GM23248 (cell line): ENCODE data around the gene ANO2. TPM values are rescaled to one million over a fixed set of nuclear protein-coding genes. Genes with fewer than 3 reads are reported as not detected.

Source experiments
- DNase-seq: peaks from one replicate; pipeline ENCODE4 v3.0.0-alpha.2; 2015
- H2AFZ ChIP-seq: fragments of 200-600 bp; sonication (generic); 2 replicates; pipeline ENCODE4 v1.6.1; 2016; ENCODE audit warnings: antibody characterized with exemption
- H3F3A ChIP-seq: fragments of 200-600 bp; sonication (generic); 2 replicates; pipeline ENCODE4 v1.6.1; 2016; ENCODE audit warnings: mild to moderate bottlenecking, antibody characterized with exemption, mixed run types; ENCODE audit not compliant: insufficient read depth
- H3K27ac ChIP-seq: fragments of 200-600 bp; sonication (generic); 2 replicates; pipeline ENCODE4 v1.5.1; 2016; ENCODE audit warnings: mild to moderate bottlenecking
- H3K27me3 ChIP-seq: fragments of 200-600 bp; sonication (generic); replicated peaks from 2 replicates; pipeline ENCODE4 v1.6.1; 2016; ENCODE audit warnings: mild to moderate bottlenecking; ENCODE audit not compliant: insufficient read depth
- H3K36me3 ChIP-seq: fragments of 200-600 bp; sonication (generic); 2 replicates; pipeline ENCODE4 v1.6.1; 2016; ENCODE audit warnings: low read depth, mild to moderate bottlenecking
- H3K4me1 ChIP-seq: fragments of 200-600 bp; sonication (generic); 2 replicates; pipeline ENCODE4 v1.6.1; 2016; ENCODE audit warnings: mild to moderate bottlenecking; ENCODE audit not compliant: insufficient read depth
- H3K4me2 ChIP-seq: fragments of 200-600 bp; sonication (generic); one replicate; pipeline ENCODE4 v1.6.1; 2016; ENCODE audit warnings: mild to moderate bottlenecking; ENCODE audit not compliant: unreplicated experiment
- H3K4me3 ChIP-seq: fragments of 200-600 bp; sonication (generic); 2 replicates; pipeline ENCODE4 v1.5.1; 2016; ENCODE audit warnings: mild to moderate bottlenecking
- H3K79me2 ChIP-seq: fragments of 200-600 bp; sonication (generic); 2 replicates; pipeline ENCODE4 v1.6.1; 2016; ENCODE audit warnings: mild to moderate bottlenecking; ENCODE audit not compliant: insufficient read depth
- H3K9ac ChIP-seq: fragments of 200-600 bp; sonication (generic); 2 replicates; pipeline ENCODE4 v1.6.1; 2016; ENCODE audit warnings: mild to moderate bottlenecking
- H3K9me2 ChIP-seq: fragments of 200-600 bp; sonication (generic); 2 replicates; pipeline ENCODE4 v1.6.1; 2016; ENCODE audit warnings: mixed run types, mild to moderate bottlenecking, moderate library complexity; ENCODE audit not compliant: insufficient read depth
- H3K9me3 ChIP-seq: fragments of 200-600 bp; sonication (generic); one replicate; pipeline ENCODE4 v1.6.1; 2017; ENCODE audit warnings: low read depth
- H4K20me1 ChIP-seq: fragments of 200-600 bp; sonication (generic); 2 replicates; pipeline ENCODE4 v1.6.0; 2016; ENCODE audit not compliant: insufficient read depth
- EZH2 ChIP-seq: fragments of 200-600 bp; sonication (generic); IDR thresholded peaks from 2 replicates; pipeline ENCODE4 v1.6.1; 2018; ENCODE audit warnings: antibody characterized with exemption, mild to moderate bottlenecking; ENCODE audit not compliant: insufficient read depth, poor library complexity, severe bottlenecking
- EZH2phosphoT487 ChIP-seq: fragments of 200-600 bp; sonication (generic); IDR thresholded peaks from 2 replicates; pipeline ENCODE4 v1.6.1; 2018; ENCODE audit warnings: antibody characterized with exemption, moderate library complexity, mild to moderate bottlenecking, low read depth; ENCODE audit not compliant: insufficient read depth
- WGBS, 2 experiments: methylation state at CpG; one replicate each; pipeline ENCODE4 v1.1.6; 2015 to 2017; ENCODE audit warnings: low lambda C conversion rate in 2 of 2, low coverage in 1 of 2; ENCODE audit errors: missing lambda C conversion rate in 2 of 2; 5-methylcytosine and 5-hydroxymethylcytosine counted together
- in situ Hi-C: fragments of 300-500 bp; cut with MboI; formaldehyde crosslinking; loops from 2 replicates; pipeline ENCODE4 v1.15.0; 2020
- polyA plus RNA-seq: library from polyadenylated mRNA; unstranded; fragments of >200 nt; fragmentation: Nextera tagmentation; extraction: Ambion mirVana; gene quantifications from 2 replicates; pipeline ENCODE4 v1.2.1, GENCODE V29; 2016
- total RNA-seq: library from RNA; depleted of rRNA; stranded (reverse); fragments of >200 nt; shearing (Covaris generic); gene quantifications from 2 replicates; pipeline ENCODE4 v1.2.3, GENCODE V29; 2014

ANO2 gene
- total and polyA plus RNA-seq, 2 experiments from 2014 or later = not detected

- Histone ChIP-seq H3K9me3 (no peaks in the 10 kb centered on the region), H3K9ac (no peak overlapping the region), H3K4me3 (no peak overlapping the region), H3K4me2 (no peak overlapping the region), H3K9me2 (no peaks in the 10 kb centered on the region), H3K36me3 (no peaks in the 10 kb centered on the region), H3K4me1 (no peaks in the 10 kb centered on the region), H3F3A (no peaks in the 10 kb centered on the region), H3K27me3 (no peaks in the 10 kb centered on the region), H4K20me1 (no peaks in the 10 kb centered on the region), H2AFZ (no peak overlapping the region), H3K27ac (no peak overlapping the region), H3K79me2 (no peaks in the 10 kb centered on the region)
- DNase-seq = no peak
- in situ Hi-C loops = no loop called here
- TF ChIP-seq EZH2phosphoT487 = no peak
- 29 to 34% methylated on average over 4 of the region's 4 CpGs for WGBS, 2 experiments
Measured at GRCh38 chr12:5817246-5817645, 127.8 kb downstream of the ANO2 start.

DNA sequence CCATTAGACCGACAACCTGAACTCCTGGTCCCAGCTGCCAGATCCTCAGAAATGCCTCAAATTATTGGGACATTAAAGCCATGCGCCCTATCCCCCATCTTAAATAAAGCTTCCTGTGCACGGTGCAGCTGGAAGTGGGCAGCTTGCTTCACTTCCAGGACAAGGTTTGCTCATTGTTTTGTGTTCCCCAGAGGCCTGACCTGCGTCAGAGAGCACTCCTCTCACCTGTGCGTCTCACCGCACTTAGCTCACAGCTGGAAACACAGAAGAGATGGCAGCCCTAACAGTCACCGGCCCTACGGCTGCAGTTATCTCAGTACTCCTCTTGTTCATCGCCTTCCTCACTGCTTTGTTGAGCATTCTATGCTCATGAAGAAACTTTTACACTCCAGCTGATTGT lies 135.5 kb downstream of the ANO2 start:
- Histone ChIP-seq H3K9ac (no peak overlapping the region), H3K79me2 (no peaks in the 10 kb centered on the region), H3K27ac (no peak overlapping the region), H3K9me3 (no peaks in the 10 kb centered on the region), H3K4me1 (0 out of 2 replicates have a peak, but pooled peaks cover 3% of the 10 kb centered on the region), H3K9me2 (no peaks in the 10 kb centered on the region), H3K4me2 (no peak overlapping the region), H2AFZ (no peak overlapping the region), H3F3A (no peaks in the 10 kb centered on the region), H4K20me1 (no peaks in the 10 kb centered on the region), H3K27me3 (no peaks in the 10 kb centered on the region), H3K36me3 (no peaks in the 10 kb centered on the region), H3K4me3 (no peak overlapping the region)
- no peak for DNase-seq
- no peak for TF ChIP-seq EZH2
- TF ChIP-seq EZH2phosphoT487 = no peak
- in situ Hi-C loops = no loop called here
- WGBS, 2 experiments = 81 to 83% methylated on average over 9 of the region's 9 CpGs

GRCh38 chr12:5808981-5809380 lies 136.1 kb downstream of the ANO2 start:
- Histone ChIP-seq H3K9ac (no peak overlapping the region), H3K79me2 (no peaks in the 10 kb centered on the region), H3K36me3 (no peaks in the 10 kb centered on the region), H3K27me3 (no peaks in the 10 kb centered on the region), H3K4me1 (0 out of 2 replicates have a peak, but pooled peaks cover 3% of the 10 kb centered on the region), H3K9me2 (no peaks in the 10 kb centered on the region), H3K4me3 (no peak overlapping the region), H3K9me3 (no peaks in the 10 kb centered on the region), H3K27ac (no peak overlapping the region), H4K20me1 (no peaks in the 10 kb centered on the region), H3K4me2 (no peak overlapping the region), H3F3A (no peaks in the 10 kb centered on the region), H2AFZ (no peak overlapping the region)
- TF ChIP-seq EZH2 = no peak
- no peak for TF ChIP-seq EZH2phosphoT487
- 18 to 23% methylated on average over 4 of the region's 4 CpGs for WGBS, 2 experiments
- peak; percentile 70 for DNase-seq
- in situ Hi-C loops = no loop called here

DNA sequence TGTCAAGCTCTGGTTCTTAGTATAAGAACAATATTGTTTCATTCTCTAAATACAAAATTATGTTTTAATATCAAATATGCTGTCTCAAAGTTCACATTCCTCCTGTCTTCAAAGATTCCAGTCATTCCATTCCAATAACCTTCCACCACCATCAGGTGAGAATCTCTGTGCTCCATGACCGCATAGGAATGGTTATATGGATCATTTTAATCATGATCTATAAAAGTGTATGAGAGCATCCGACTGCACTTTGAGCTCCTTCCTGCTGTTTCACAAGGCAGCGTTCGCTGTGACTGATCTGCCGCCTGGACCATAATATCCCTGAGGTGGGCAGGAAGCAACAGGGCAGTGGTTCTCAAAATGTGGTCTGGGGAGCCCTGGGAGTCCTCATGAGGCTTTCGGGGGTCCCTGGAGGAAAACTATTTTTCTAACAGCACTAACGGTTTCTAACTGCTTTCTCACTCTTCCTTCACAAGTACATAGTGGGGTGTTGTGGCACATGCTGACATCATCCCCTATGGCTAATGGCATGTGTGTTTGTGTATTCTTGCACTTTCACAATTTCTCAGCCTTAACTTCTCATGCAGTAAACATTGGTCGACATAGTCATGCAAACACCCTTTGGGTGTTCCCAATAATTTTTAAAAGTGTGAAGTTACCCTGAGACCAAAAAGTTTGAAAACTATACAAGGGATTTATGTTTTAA lies 137.4 kb downstream of the ANO2 start:
- H3K9me2 ChIP-seq = no peaks in the 10 kb centered on the region
- H3K9ac ChIP-seq = no peak overlapping the region
- no peaks in the 10 kb centered on the region for H3K79me2 ChIP-seq
- H3K36me3 ChIP-seq = no peaks in the 10 kb centered on the region
- 75 to 83% methylated on average over 8 of the region's 8 CpGs for WGBS, 2 experiments
- H3K4me1 ChIP-seq = 0 out of 2 replicates have a peak, but pooled peaks cover 3% of the 10 kb centered on the region
- TF ChIP-seq EZH2 (no peak), EZH2phosphoT487 (no peak)
- no peak overlapping the region for H3K4me3 ChIP-seq
- in situ Hi-C loops = no loop called here
- H3K4me2 ChIP-seq = no peak overlapping the region
- no peaks in the 10 kb centered on the region for H3F3A ChIP-seq
- H3K27ac ChIP-seq = no peak overlapping the region
- no peak overlapping the region for H2AFZ ChIP-seq
- no peaks in the 10 kb centered on the region for H4K20me1 ChIP-seq
- H3K27me3 ChIP-seq = no peaks in the 10 kb centered on the region
- no peak for DNase-seq
- no peaks in the 10 kb centered on the region for H3K9me3 ChIP-seq

DNA sequence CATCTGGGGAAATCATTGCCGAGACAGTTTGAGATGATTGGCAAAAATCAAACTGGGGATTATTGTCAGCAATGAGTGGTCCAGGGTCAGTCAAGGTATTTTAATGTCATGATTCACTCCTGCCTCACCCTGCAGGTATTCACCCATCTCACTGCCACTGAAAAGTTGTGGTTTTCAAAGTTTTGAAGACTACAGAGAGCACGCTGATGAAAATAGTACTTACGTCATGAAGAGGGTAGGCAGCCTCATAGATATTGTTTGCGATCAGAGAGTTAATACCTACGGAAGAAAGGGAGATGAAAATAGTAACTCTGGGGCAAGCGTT lies 138.0 kb downstream of the ANO2 start:
- no peak overlapping the region for H3K4me2 ChIP-seq
- DNase-seq = no peak

More for the DNA sequence above, 138.0 kb downstream of the ANO2 start:
- in situ Hi-C loops = no loop called here
- no peaks in the 10 kb centered on the region for H3K36me3 ChIP-seq
- H3K27ac ChIP-seq = no peak overlapping the region
- no peaks in the 10 kb centered on the region for H3K79me2 ChIP-seq
- no peaks in the 10 kb centered on the region for H4K20me1 ChIP-seq
- 0 out of 2 replicates have a peak, but pooled peaks cover 3% of the 10 kb centered on the region for H3K4me1 ChIP-seq
- 64 to 67% methylated on average over 6 of the region's 6 CpGs for WGBS, 2 experiments
- no peak overlapping the region for H2AFZ ChIP-seq
- H3K27me3 ChIP-seq = no peaks in the 10 kb centered on the region
- H3K4me3 ChIP-seq = no peak overlapping the region
- no peak for TF ChIP-seq EZH2phosphoT487
- TF ChIP-seq EZH2 = no peak
- no peaks in the 10 kb centered on the region for H3K9me3 ChIP-seq
- H3F3A ChIP-seq = no peaks in the 10 kb centered on the region
- no peaks in the 10 kb centered on the region for H3K9me2 ChIP-seq
- no peak overlapping the region for H3K9ac ChIP-seq
